NCI-H82 treated with DMSO at 0.1 percent for 48 hours (cell line): Measurements from ENCODE around the gene TMEM108.
"Not testable (repeated sequence)": the region's sequence is repeated elsewhere in the genome, so short reads cannot be mapped to it uniquely, and the experiment has no call there.

Source experiments
- DNase-seq: peaks from one replicate; lab custom pipeline; 2025; ENCODE audit not compliant: unreplicated experiment; lab: John Stamatoyannopoulos, UW

Gene TMEM108

DNA sequence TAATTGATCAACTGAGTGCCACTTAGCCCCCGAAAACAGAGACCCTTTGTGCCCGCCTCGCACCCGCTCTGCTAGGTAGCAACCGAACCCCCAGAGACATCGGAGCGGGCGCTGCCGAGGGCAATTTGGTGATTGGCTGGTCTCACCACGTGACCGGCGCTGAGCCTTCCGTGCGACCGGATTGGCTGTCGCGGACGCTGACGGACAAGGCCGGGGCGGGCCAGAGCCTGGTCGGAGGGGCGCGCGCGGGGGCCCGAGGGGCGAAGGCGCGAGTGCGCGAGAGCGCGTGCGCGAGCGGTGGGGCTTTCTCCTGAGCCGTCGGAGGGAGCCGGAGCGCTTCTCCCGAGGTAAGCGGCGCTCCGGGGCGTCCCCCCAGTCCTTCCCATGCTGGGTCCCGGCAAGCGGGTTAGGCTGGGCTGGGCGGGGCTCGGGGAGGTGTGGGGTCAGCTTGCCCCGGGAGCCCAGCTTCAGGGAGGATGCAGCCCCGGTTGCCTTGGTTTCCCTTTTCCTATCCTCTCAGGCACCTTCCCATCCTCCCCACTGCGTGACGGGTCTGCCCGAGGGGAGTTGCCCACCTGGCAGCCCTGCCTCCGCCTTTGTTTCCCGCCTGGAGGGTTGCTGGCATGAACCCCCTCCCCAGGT, at the start of gene TMEM108:
Gene TMEM108 (plus strand): TSS at position 303 of the 642 bp plus-strand sequence.
- DNase-seq, result peak; percentile 9

DNA sequence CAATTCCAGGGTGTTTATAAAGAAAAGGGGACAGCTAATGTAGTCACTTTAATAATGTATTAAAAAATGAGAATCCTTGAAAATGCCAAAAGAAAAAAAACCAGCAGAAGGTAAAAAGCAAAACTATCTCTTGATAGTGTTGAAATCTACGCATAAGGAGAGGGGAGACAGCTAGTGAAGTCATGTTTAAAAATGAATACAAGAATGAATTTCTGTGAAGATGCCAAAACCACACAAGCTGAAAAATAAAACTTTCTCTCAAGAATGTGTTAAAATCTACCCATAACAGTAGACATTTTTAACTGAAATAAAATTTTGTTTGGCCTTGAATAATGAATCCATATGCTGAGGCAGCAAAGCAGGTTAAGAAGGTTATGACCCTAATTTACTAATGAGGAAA, 42.2 kb upstream of the TMEM108 start:
- no peak for DNase-seq

DNA sequence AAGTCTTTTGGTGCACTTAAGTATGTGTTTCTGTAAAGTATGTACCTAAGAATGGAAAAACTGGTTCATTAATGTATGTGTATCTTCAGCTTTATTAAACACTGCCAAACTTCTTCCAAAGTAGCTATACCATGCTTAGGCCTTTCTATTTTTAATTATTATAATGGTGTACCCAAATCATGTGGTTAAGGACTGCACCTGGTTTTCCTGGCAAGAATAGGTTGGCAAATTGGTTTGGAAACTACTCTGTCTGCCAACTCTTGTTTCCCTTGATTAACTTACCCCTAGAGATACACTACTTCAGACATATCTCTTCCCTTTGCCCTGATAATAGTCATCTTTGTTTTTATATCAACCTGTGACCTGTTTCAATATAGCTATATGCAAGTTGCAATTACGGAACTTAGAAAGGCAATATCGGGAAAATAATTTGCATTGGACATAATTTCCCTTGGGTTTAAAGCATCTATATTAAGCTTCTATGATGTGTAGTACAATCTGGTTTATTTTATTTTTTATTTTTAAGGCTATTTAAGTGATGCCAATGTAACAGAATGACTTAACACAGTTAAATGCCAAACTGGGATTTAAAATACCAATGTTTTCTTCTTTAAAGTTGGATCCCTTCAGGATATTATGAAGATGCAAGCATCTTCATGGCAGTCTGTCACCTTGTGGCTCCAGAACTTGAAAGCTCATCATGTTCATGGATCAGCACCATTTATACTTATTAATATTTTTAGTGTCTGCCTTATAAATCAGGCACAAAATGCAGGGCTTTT, 40.6 kb upstream of the TMEM108 start:
- no peak for DNase-seq

DNA sequence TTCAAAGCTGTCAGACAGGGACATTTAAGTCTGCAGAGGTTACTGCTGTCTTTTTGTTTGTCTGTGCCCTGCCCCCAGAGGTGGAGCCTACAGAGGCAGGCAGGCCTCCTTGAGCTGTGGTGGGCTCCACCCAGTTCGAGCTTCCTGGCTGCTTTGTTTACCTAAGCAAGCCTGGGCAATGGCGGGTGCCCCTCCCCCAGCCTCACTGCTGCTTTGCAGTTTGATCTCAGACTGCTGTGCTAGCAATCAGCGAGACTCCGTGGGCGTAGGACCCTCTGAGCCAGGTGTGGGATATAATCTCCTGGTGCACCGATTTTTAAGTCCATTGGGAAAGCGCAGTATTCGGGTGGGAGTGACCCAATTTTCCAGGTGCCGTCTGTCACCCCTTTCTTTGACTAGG, 33.2 kb upstream of the TMEM108 start:
- not testable (repeated sequence) for DNase-seq

DNA sequence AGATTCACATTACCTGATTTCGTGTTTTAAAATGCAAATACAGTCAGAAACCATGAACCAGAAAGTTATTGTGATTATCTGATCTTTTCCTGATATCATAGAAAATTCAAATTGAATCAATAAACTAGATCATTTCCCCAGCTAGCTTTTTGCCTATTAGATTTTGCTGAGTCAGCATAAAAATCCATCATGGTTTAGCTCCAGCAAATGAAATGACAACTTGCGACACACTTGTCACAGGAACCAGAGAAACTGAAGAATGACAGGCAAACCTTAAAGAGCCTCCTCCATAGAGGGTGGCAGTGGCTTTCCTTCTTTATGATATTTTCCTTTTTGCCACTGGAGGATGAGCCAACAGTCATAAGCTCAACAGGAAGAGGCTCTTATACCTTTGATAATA, 30.6 kb upstream of the TMEM108 start:
- DNase-seq, result no peak

DNA sequence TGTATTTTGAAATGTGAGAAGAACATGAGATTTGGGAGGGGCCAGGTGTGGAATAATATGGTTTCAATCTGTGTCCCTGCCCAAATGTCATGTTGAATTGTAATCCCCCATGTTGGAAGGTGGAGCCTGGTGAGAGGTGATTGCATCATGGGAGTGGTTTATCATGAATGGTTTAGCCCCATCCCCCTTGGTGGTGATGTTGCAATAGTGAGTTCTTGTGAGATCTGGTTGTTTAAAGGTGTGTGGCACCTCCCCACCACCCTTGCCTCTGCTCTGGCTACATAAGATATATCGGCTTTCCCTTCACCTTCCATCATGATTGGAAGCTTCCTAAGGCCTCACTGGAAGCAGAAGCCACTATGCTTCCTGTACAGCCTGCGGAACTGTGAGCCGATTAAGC, 23.9 kb upstream of the TMEM108 start:
- no peak for DNase-seq

DNA sequence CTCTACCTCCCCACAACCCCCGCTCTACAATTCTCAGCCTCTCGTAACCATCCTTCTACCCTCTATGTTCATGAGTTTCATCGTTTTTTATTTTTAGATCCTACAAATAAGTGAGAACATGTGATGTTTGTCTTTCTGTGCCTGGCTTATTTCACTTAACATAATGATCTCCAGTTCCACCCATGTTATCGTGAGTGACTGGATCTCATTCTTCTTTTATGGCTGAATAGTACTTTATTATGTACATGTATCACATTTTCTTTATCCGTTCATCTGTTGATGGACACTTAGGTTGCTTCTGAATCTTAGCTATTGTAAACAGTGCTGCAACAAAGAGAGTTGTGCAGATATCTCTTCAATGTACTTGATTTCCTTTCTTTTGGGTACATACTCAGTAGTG, 22.6 kb upstream of the TMEM108 start:
- DNase-seq, result not testable (repeated sequence)

DNA sequence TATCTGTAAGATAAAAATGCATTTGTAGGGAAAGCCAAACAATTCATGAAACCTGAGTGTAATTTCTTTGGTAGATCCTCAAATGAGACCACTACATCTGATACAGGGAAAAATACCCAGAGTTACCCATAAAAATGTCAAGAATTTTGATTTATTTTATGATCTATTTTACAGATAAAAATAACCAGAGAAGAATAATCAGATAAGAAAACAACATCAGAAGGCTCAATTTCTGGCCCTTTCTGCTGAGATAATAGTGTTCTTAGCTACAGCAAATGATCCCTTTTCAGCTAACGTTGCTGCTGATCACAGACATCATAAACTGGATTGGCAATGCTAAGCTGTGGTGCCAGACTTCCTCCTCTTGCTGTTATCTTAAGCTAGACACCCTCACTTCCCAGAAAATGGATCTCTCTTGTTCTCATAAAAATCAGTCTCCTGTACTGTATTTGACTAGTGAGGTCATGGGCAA, 21.3 kb upstream of the TMEM108 start:
- no peak for DNase-seq

DNA sequence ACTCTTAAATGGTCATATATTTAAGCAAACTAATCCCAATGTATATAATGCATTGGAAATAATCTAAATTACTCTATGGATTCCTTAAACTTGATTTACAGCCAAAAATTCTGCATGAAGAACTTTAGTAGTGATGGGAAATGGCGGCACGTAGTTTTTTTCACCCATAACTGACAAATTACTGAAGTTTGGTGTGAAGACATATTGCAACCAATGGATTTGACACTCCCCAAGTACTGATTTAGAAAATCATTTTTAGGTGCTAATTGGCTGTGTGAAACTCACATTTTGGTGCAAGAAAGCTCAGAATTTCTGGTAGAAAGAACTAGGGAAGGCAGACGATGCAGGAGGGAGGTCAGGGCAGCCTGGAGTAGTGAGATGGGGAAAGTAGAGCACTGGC, 19.3 kb upstream of the TMEM108 start:
- DNase-seq, result no peak

DNA sequence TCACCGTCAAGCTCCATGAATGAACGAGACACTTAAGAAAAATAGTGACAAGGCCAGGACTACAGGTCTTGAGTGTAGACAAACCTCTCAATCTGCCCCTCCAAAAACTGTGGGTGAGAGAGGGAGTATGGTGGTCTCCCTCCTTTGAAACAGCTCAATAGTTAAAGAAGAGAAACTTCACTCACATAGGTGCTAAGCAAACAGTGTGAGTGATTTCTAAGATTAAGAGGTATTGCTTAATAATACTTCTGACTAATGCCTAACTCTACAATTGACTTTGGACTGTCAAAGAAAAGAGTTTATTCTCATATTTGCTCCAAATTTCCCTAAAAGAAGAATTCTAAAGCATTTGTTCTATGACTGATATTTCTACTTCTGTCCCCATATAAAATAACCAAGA, 17.0 kb upstream of the TMEM108 start:
- no peak for DNase-seq

DNA sequence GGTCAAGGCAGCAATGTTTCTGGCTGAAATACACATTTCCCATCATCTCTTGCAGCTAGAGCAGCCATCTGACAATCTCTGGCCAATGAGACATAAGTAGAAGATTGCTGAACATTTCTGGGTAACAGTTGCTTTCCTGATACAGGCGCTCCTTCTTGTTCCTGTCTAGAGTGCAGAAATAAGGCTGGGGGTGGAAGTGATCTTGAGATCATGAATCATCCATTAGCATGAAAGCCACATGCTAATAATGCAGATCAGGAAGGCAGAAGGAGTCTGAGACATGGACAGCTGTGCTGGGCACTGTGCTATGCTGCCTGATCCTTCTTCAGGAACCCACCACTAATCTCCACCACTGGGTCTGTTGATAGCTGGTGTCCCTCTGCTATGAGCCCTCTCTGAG, 14.8 kb upstream of the TMEM108 start:
- DNase-seq, result no peak

DNA sequence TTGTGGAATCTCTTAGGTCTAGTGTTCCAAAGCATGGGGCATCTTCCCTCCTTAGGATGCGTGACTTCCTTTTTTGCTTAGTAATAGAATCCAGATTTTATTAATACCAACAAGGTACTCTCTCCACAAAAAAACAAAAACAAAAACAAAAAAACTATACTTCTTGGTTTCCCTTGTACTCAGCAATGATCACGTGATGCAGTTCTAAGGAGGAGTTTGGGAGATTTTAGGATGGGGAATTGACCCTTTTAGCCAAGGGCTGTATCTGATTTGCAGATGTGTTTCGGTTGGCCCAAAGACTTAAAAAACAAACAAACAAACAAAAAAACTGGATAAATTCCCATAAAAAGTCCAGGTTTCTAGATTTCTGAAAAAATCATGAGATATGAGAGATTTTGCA, 12.6 kb upstream of the TMEM108 start:
- no peak for DNase-seq

DNA sequence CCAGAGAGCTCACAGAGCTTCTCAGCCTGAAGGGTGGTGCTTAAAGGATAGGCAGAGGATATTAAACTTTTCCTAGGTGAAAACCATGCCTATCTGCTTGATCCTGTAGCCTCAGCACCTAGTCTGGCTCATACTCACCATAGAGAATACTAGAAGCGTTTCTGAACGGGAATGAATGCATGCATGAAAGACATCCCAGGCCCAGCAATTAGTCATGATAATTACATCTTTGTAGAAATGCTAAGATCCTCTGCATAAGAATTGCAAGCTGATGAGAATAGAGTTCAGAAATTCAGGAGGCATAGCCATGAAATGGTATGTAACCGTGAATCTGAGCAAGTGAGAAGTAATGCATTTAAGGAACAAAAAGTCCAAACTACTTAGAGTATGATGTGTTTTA, 5.9 kb upstream of the TMEM108 start:
- DNase-seq, result no peak

DNA sequence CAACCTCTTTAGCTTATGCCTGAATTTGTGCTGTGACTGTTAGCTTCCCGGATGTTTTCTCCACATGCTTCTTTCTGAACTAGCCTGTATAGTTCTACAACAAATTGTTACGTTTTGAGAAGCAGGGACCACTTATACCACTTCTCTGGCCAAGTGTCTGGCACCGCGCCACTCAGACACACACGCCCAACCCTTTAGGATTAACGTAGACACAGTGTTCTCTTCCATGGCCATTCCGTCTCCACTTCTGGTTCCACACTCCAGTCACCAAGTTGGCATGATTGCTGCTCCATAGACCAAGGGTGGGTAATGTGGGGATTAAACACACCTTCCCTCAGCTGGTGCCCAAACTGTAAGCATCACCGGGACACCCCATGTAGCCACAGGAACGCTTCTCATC, 755 bp upstream of the TMEM108 start:
- DNase-seq, result no peak

DNA sequence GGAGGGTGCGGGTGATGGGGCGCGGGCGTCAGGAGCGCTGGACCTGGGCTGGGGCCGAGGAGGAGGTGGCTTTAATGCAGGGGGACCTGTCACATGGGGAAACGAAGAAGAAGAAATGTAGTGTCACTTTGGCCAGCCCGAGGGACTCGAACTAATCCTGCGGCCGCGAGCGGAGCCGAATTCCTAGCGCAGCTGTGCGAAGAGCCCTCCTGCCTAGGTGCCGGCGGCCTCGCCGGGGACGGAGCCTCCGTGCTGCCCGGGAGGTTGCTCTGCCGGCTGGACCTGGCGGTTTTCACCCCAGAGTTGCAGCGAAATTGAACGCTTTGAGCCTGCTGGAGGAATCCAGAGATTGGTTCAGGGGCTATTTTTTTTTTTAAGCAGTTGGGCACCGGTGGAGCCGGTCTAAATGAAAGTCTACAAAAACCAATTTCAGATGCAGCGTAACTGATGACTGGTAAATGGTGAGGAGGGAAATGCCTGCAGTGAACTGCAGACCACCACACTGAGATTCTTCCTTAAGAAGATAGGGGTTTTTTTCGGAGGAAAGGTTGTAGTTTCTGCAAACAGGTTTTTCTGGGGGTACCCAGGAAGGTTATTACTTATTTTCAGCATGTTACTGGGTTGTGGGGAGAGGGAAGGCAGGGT, 662 bp downstream of the TMEM108 start:
- DNase-seq, result no peak

DNA sequence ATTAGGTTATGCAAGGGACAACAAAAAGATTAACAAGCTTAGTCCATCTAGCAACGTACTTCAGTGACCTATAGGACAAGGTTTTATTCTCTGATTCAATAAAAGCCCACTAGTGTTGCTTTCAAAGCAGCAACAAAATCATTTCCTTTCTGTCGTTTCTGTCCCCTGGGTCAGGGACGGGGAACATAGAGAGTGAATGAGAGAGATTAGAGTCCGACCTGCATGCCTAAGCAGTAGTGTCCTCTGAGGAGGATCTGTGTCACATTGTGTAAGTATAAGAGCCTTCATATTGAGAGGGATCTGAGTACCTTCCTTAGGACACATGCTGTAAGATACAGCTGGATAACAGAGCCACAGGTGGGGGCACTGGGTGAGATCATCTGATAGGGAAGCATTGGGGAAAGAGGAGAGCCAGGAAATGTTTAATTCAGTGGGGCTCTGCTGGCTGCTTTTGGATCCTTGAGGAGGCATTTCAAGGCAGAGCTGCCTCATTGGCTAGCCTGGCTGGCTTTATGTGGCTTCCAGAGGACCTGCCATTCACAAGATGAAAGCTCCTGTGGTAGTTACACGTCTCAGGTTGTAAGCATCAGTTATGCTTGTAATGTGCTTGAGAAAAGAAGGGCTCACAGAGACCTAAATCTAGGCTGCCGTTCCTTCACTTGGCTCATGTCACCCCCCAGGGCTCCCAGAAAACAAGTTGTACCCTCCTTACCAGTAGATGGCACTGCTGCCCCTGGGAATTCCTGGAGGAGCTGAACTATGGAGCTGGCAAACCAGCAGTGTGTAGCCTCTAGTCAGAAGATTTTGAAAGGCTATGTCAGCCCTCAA, 2.7 kb downstream of the TMEM108 start:
- peak; percentile 78 for DNase-seq

DNA sequence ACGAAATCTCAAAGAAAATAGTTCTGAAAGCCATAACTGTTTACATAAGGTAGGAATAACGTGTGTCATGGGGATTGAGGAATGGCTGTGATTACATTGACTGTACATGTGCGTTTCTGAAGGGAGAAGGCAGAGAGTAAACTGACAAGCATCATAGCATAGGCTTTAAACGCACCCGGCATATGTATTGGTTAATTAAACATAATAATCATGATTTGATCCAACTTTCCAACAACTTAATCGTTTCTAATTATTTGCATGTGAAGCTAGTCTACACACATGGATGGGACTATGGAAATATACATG, 3.3 kb downstream of the TMEM108 start:
- no peak for DNase-seq

DNA sequence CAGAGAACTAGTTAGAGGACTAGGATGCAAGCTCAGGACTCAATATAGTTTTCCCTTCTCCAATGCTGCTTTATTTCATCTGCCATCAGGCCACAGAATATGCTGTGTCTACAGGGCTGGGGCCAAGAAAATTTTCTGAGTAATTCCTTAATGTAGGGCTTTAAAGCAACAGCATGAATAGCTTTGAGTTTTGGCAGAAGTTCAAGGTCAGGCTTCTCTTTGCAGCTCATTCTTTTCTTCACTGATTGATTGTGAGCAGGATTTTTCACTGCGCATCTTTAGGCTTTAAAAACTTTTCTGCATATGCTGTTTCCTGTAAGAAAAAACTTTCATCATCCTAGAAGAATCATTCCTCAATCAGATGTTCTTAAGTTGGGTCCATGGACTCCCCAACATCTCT, 4.6 kb downstream of the TMEM108 start:
- DNase-seq, result no peak

DNA sequence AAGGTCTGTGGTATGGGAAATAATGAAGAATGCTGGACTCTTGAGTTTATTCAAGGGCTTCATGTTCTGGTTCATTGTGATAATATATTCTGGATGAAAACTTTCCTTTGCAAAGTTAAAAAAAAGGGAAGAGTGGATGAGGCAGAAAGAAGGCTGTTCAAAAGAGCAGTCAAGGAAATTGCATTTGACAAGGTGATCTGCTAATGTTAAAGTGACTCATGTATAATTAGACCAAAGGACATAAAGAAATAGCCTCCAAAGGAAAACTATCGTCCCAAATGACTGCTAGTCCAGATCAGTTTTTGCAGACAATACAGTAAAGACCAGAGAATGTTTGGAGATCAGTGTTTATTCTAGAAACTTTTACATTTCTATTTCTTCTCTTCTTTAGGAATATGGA, 9.8 kb downstream of the TMEM108 start:
- no peak for DNase-seq

DNA sequence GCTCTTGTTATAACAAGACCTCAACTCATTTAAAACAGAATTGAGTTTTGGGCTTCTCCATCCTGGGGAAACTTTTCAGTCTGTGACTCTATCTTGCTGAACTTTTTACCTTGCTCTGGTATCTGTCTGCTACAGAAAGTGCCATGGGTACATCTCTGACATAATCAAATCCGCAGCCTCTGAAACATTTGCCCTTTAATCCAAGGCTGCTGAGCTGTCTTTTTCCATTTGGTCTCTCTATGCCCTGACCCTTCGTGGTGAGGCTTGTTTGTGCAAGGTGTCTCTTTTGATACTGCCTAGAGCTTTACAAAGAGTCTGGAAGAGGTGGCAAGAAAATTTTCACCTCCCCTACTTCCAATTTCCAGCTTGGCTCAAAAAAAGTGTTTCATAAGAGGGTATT, 11.3 kb downstream of the TMEM108 start:
- DNase-seq, result no peak

DNA sequence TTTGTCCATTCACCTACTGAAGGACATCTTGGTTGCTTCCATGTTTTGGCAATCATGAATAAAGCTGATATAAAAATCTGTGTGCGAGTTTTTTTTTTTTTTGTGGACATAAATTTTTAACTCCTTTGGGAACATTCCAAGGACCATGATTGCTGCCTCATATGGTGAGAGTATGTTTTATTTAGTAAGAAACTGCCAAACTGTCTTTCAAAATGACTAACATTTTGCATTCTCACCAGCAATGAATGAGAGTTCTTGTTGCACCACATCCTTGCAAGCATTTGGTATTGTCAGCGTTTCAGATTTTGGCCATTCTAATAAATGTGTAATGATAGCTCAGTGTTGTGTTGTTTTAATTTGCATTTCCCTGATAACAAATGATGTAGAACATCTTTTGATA, 12.7 kb downstream of the TMEM108 start:
- DNase-seq, result no peak

DNA sequence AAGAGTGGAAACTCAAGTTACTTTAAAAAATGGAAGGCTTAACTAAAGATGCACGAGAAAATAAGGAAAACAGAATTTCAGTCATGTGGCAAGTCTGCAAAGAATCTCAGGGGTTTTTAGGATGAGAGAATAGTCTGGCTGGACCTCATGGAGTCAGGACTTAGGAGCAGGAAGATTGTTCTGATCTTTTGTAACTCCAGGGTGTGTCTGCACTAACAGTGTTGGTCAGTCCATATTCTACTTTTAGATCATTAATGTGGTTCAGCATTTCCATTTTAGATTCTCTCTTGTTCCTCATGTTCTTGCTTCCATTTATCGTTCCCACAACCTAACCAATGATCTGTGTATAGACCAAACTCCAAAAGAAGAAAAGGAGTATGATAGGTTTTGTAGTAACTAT, 15.3 kb downstream of the TMEM108 start:
- no peak for DNase-seq
